ENCODE results near the gene CYP2J2. TPM values are rescaled to one million over a fixed set of nuclear protein-coding genes. Genes with fewer than 3 reads are reported as not detected.
"Not testable (repeated sequence)": the region's sequence is repeated elsewhere in the genome, so short reads cannot be mapped to it uniquely, and the experiment has no call there.

CYP2J2 gene
- total and polyA plus RNA-seq, 2 donors (not counting 3 experiments of a cell fraction or from before 2014, with no cell fraction given) = 0.06 to 0.27 TPM

- H3K79me2 ChIP-seq (ENCODE audit: control insufficient read depth, insufficient read depth, low read length) = no peaks in the 10 kb centered on the region
- intact Hi-C loops (cut with micrococcal nuclease) = no loop called here
- FAIRE-seq (no peak), DNase-seq (ENCODE audit: low read depth, low spot score) (no peak)
- no peaks in the 10 kb centered on the region for H3K4me1 ChIP-seq (ENCODE audit: control insufficient read depth, extremely low read depth, insufficient read depth, low read length)
- H3K4me3 ChIP-seq (replicated peaks in 1 of 3; ENCODE audit: insufficient read depth in 1 of 3, low read depth in 1 of 3, low read length in 3 of 3) = no peak overlapping the region
- no peak overlapping the region for H3K27ac ChIP-seq (ENCODE audit: insufficient read depth, low read depth, low read length)
- H3K9me3 ChIP-seq (replicated peaks; ENCODE audit: control insufficient read depth, insufficient read depth, low read length) = no peaks in the 10 kb centered on the region
- TF ChIP-seq JUN (IDR thresholded peaks at IDR 0.05; ENCODE audit: borderline replicate concordance, insufficient read depth, insufficient read length, low read depth) = no peak
- TF ChIP-seq POLR2AphosphoS5 (IDR thresholded peaks at IDR 0.05; ENCODE audit: insufficient read depth, low read depth, low read length) = no peak
- TF ChIP-seq EZH2 (IDR thresholded peaks at IDR 0.05; ENCODE audit: borderline replicate concordance, low read depth, low read length, severe bottlenecking) = no peak
- no peak for TF ChIP-seq GATA2 (IDR thresholded peaks at IDR 0.05; ENCODE audit: insufficient read depth, insufficient read length, low read depth, low read length)
- no peak for TF ChIP-seq POLR2A (IDR thresholded peaks at IDR 0.05; ENCODE audit: low read depth, low read length)
- POLR2A ChIA-PET = no interaction called here
- H2AFZ ChIP-seq (ENCODE audit: low read depth, low read length) = no peak overlapping the region
- no peaks in the 10 kb centered on the region for H3K36me3 ChIP-seq (ENCODE audit: control insufficient read depth in 2 of 2, extremely low read depth in 1 of 2, insufficient read depth in 2 of 2, low read length in 2 of 2)
- no peak overlapping the region for H3K9ac ChIP-seq (replicated peaks; ENCODE audit: extremely low read depth, insufficient read depth, low read length)
- peaks cover 16 to 32% of the 10 kb centered on the region in 2 experiments for H3K27me3 ChIP-seq (ENCODE audit: control insufficient read depth in 2 of 2, insufficient read depth in 2 of 2, low read length in 2 of 2)
- no peaks in the 10 kb centered on the region for H4K20me1 ChIP-seq (replicated peaks; ENCODE audit: control insufficient read depth, extremely low read depth, insufficient read depth, low read length)
- BruUV-seq (replicated peaks) = no TSS peak
- dilution Hi-C loops (cut with MboI; ENCODE audit: extremely low pct_ligation_motif_present, low sequenced_read_pairs) = no loop called here
- H3K4me2 ChIP-seq (ENCODE audit: insufficient read depth, low read length) = no peak overlapping the region
- CTCF ChIA-PET = interaction anchor here (2.6 to 2.7 kb wide), 2 partner anchors 23 to 47 kb away, joined by 8 to 11 read pairs; no protein-coding TSS in a partner anchor
- H3K9me1 ChIP-seq (replicated peaks; ENCODE audit: control insufficient read depth, extremely low read depth, insufficient read depth, low read length) = no peaks in the 10 kb centered on the region
Measured at GRCh38 chr1:59924653-59925052, 1.9 kb downstream of the CYP2J2 start.

- BruUV-seq (replicated peaks); H3K9ac ChIP-seq (replicated peaks; ENCODE audit: extremely low read depth, insufficient read depth, low read length); H3K27ac ChIP-seq (ENCODE audit: insufficient read depth, low read depth, low read length); H3K4me1 ChIP-seq (ENCODE audit: control insufficient read depth, extremely low read depth, insufficient read depth, low read length); H3K4me3 ChIP-seq (replicated peaks in 1 of 3; ENCODE audit: insufficient read depth in 1 of 3, low read depth in 1 of 3, low read length in 3 of 3); FAIRE-seq; intact Hi-C loops (cut with micrococcal nuclease); H3K9me1 ChIP-seq (replicated peaks; ENCODE audit: control insufficient read depth, extremely low read depth, insufficient read depth, low read length); H2AFZ ChIP-seq (ENCODE audit: low read depth, low read length); H3K9me3 ChIP-seq (replicated peaks; ENCODE audit: control insufficient read depth, insufficient read depth, low read length); H4K20me1 ChIP-seq (replicated peaks; ENCODE audit: control insufficient read depth, extremely low read depth, insufficient read depth, low read length); POLR2A ChIA-PET; DNase-seq (ENCODE audit: low read depth, low spot score); H3K79me2 ChIP-seq (ENCODE audit: control insufficient read depth, insufficient read depth, low read length); H3K4me2 ChIP-seq (ENCODE audit: insufficient read depth, low read length); H3K36me3 ChIP-seq (ENCODE audit: control insufficient read depth in 2 of 2, extremely low read depth in 1 of 2, insufficient read depth in 2 of 2, low read length in 2 of 2); dilution Hi-C loops (cut with MboI; ENCODE audit: extremely low pct_ligation_motif_present, low sequenced_read_pairs): not testable (repeated sequence)
- CTCF ChIA-PET = interaction anchor here (1.1 kb wide), 1 partner anchor 26 kb away, joined by 5 read pairs; no protein-coding TSS in a partner anchor
- H3K27me3 ChIP-seq (ENCODE audit: control insufficient read depth in 2 of 2, insufficient read depth in 2 of 2, low read length in 2 of 2) = peaks cover 2 to 12% of the 10 kb centered on the region in 2 experiments
Measured at GRCh38 chr1:59921258-59921899, 5.2 kb downstream of the CYP2J2 start.

Measured in endothelial cell of umbilical vein (primary cell).